ENCODE data around the gene BMP6.

Gene BMP6

GRCh38 chr6:7827142-7827541 is 101.2 kb downstream of the BMP6 start:
- no peak for DNase-seq (ENCODE audit: low read depth in 2 of 2)

GRCh38 chr6:7828124-7828523 is 102.2 kb downstream of the BMP6 start:
- no peak for DNase-seq (ENCODE audit: low read depth in 2 of 2)

- DNase-seq (ENCODE audit: low read depth in 2 of 2) = no peak
These were observed 107.2 kb downstream of the BMP6 start for GRCh38 chr6:7832904-7833750.

- DNase-seq (ENCODE audit: low read depth in 2 of 2) = no peak
These were observed 107.8 kb downstream of the BMP6 start for GRCh38 chr6:7833751-7834070.

GRCh38 chr6:7836371-7837026 is 110.6 kb downstream of the BMP6 start:
- no peak for DNase-seq (ENCODE audit: low read depth in 2 of 2)

- no peak for DNase-seq (ENCODE audit: low read depth in 2 of 2)
These were observed 116.0 kb downstream of the BMP6 start for GRCh38 chr6:7841781-7842468.

GRCh38 chr6:7846966-7847818 is 121.3 kb downstream of the BMP6 start:
- DNase-seq (ENCODE audit: low read depth in 2 of 2) = no peak

- DNase-seq (ENCODE audit: low read depth in 2 of 2) = no peak
These were observed 122.3 kb downstream of the BMP6 start for GRCh38 chr6:7848229-7848628.

- no peak for DNase-seq (ENCODE audit: low read depth in 2 of 2)
These were observed 125.9 kb downstream of the BMP6 start for GRCh38 chr6:7851780-7852179.

- no peak for DNase-seq (ENCODE audit: low read depth in 2 of 2)
These were observed 133.7 kb downstream of the BMP6 start for GRCh38 chr6:7859591-7859990.

- DNase-seq (ENCODE audit: low read depth in 2 of 2) = no peak
These were observed 139.9 kb downstream of the BMP6 start for GRCh38 chr6:7865781-7866180.

- no peak for DNase-seq (ENCODE audit: low read depth in 2 of 2)
These were observed 140.6 kb downstream of the BMP6 start for GRCh38 chr6:7866526-7866925.

- no peak for DNase-seq (ENCODE audit: low read depth in 2 of 2)
These were observed 143.0 kb downstream of the BMP6 start for GRCh38 chr6:7868926-7869325.

GRCh38 chr6:7878401-7878964 is 152.6 kb downstream of the BMP6 start:
- DNase-seq (ENCODE audit: low read depth in 2 of 2) = no peak

GRCh38 chr6:7879043-7879442 is 153.1 kb downstream of the BMP6 start:
- no peak for DNase-seq (ENCODE audit: low read depth in 2 of 2)

GRCh38 chr6:7879579-7879978 is 153.7 kb downstream of the BMP6 start:
- DNase-seq (ENCODE audit: low read depth in 2 of 2) = no peak

GRCh38 chr6:7879980-7880717 is 154.2 kb downstream of the BMP6 start:
- no peak for DNase-seq (ENCODE audit: low read depth in 2 of 2)

- DNase-seq (ENCODE audit: low read depth in 2 of 2) = no peak
These were observed 154.8 kb downstream of the BMP6 start for GRCh38 chr6:7880718-7881107.

GRCh38 chr6:7881765-7882500 is 156.0 kb downstream of the BMP6 start:
- DNase-seq (ENCODE audit: low read depth in 2 of 2) = no peak
